Lower leg skin (tissue), 3 donors: Measurements from ENCODE around the gene ZMYM2.

Experiments used
- CTCF ChIP-seq, 3 donors: fragments of 450-650 bp; IDR thresholded peaks; one replicate each; pipeline ENCODE4 v1.5.1; 2016; ENCODE audit warnings: antibody characterized with exemption in 3 of 3, mild to moderate bottlenecking in 3 of 3, moderate library complexity in 2 of 3
- POLR2A ChIP-seq, 2 donors: fragments of 450-650 bp; IDR thresholded peaks; one replicate each; pipeline ENCODE4 v1.6.1; 2016 to 2017; ENCODE audit warnings: antibody characterized with exemption in 2 of 2, mild to moderate bottlenecking in 1 of 2, moderate library complexity in 1 of 2

GRCh38 chr13:20129076-20129475, 170.5 kb downstream of the ZMYM2 start:
- no peak for TF ChIP-seq CTCF (IDR thresholded peaks at IDR 0.05)
- no peak for TF ChIP-seq POLR2A (IDR thresholded peaks at IDR 0.05)
